Measurements from ENCODE around the gene LMO1.

LMO1 gene

DNA sequence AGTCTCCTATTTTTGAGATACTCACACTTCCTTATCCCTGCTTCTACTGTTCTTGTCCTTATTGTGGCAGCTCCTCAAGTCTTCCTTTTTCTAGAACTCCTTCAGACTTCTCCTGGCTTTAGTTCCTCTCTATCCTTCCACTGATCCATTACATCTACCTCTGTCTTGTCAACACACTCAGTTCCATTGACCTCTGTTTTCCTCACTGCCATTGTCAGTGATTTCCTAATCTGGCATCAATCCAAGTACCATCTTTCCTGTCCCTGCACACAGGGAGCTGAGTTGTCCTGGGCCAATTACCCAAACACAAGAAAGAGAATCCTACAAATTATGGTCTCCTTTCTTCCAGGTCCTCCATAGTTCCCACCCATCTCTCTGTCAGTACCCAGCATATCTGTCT lies 66.9 kb downstream of the LMO1 start:
- DNase-seq (ENCODE audit: insufficient read length, low spot score) = no peak
- TF ChIP-seq POLR2A (IDR thresholded peaks at IDR 0.05; ENCODE audit: low read depth, low read length) = no peak
- FAIRE-seq = no peak

DNA sequence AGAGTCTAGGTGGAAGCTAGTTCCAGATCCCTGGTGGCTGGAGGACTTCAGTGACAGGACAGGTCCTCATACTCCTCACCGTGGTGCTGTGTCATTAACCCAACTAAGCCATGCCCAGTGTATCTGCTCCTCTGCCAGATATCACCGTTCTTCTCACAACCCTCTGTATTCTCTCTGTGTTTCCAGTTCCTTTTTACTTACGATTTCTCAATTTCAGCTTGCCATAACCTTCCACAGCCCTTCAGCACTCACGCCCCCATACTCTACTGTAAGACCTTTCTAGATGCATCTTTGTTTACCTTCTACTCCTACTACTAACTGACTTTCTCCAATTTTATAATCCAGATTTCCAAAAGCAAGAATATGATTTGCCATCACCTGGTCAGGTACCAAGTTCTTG lies 68.7 kb downstream of the LMO1 start:
- no peak for TF ChIP-seq POLR2A (IDR thresholded peaks at IDR 0.05; ENCODE audit: low read depth, low read length)
- no peak for FAIRE-seq

DNA sequence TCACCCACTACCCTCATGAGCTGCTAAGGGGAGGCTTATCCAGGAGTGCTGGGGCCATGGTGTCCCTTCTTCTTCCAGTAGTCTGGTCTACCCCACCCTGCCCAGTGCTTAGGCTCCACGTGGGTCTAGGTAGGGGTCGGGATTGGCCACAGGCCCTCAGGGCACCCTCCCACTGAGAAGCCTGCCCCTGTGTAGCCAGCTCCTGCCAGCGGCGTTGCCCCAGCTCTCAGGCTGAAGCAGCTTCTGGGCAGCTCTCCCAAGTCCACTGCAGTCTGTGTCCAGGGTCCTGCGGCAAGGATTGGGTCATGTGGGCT lies 70.8 kb downstream of the LMO1 start:
- TF ChIP-seq POLR2A (IDR thresholded peaks at IDR 0.05; ENCODE audit: low read depth, low read length) = no peak
- FAIRE-seq = no peak
- DNase-seq (ENCODE audit: insufficient read length, low spot score) = no peak

More for the DNA sequence above, 68.7 kb downstream of the LMO1 start:
- no peak for DNase-seq (ENCODE audit: insufficient read length, low spot score)

DNA sequence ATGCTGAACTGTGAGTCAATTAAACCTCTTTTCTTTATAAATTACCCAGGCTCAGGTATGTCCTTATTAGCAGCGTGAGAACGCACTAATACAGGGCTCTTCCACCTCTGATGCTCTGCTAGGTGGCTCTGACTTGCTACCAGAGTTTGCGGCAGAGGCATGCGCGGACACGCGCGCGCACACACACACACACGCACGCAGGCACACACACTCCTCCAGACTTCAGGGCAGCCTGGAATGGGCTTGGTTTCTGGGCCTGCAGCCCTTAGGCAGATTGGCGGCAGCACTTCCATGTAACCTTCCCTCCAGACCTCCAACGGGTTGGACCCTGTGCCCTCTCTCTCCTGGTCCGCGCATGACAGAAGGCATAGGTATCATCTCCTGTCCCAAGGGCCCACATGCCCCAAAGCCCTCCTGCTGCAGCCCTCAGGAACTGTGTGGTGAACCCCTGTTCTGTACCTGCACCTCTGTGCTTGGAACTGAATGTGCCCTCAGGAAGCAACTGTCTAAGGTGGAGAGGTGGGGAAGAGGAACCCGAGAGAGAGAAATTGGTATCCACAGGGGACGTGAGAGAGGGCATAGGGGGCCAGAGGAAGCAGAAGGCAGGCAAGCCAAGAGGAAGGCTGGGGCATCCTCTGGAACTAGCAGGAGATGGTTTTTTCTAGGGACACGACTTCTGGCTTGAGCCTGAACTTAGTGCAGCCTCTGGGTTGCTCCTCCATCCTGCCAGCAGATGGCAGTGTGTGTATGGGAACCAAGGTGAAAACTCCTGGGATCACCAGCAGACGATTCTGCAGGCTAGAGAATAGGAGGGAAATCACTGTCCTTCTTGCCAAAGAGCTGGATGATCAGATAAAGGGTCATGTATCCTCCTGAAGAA lies 71.4 kb downstream of the LMO1 start:
- DNase-seq (ENCODE audit: insufficient read length, low spot score) = peak; percentile 80
- TF ChIP-seq POLR2A (IDR thresholded peaks at IDR 0.05; ENCODE audit: low read depth, low read length) = no peak
- FAIRE-seq = peak; percentile 81

DNA sequence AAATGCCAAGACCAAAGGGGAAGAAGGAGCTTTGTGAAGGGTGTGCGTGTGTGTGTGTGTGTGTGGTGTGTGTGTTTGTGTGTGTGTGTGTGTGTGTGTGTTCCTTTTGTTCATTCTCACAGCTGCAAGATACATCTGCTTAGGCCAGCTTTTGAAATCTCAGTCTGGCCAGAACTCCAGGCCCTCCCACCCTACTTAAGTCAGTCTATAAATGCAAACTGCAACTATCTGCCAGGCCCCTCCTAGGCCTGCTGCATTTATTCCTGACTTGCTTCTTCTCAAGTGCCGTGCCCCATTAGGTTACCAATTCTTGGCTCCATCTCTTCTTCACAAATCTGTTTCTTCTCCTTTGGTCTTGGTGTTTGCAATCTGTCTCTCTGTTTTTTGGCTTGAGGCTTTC lies 73.2 kb downstream of the LMO1 start:
- no peak for TF ChIP-seq POLR2A (IDR thresholded peaks at IDR 0.05; ENCODE audit: low read depth, low read length)
- FAIRE-seq = no peak
- DNase-seq (ENCODE audit: insufficient read length, low spot score) = no peak

DNA sequence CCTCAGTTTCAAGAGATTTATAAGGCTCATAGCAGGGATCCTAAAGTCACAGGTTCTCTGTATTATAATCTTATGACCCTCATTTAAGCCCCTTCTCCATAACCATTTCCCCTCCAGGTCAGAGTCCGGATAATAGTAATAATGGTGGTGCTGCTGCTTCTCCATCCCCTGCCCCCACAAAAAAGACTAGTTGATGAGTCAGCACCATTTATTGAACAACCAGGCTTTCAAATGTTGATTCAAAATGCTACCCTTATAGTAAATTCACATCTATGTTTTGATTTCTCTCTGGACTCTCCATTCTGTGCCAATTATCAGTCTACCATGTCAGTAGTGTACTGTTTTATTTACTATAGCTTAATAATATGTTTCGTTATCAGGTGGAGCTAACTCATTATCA lies 77.2 kb downstream of the LMO1 start:
- no peak for TF ChIP-seq POLR2A (IDR thresholded peaks at IDR 0.05; ENCODE audit: low read depth, low read length)
- DNase-seq (ENCODE audit: insufficient read length, low spot score) = no peak
- FAIRE-seq = no peak

DNA sequence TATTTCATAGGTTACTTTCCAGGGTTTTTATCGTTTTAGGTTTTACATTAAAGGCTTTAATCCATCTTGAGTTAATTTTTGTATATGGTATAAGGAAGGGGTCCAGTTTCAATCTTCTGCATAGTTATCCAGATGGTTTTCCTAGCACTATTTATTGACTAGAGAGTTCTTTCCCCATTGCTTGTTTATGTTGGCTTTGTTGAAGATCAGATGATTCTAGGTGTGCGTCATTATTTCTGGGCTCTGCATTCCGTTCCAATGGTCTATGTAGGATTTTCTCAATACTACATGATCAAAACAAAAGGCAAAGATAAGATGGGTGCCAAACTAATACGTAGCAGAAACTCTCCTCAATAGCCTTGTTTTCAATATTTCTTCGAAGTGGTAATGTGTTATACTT lies 80.6 kb downstream of the LMO1 start:
- FAIRE-seq = peak; percentile 55
- DNase-seq (ENCODE audit: insufficient read length, low spot score) = no peak
- TF ChIP-seq POLR2A (IDR thresholded peaks at IDR 0.05; ENCODE audit: low read depth, low read length) = no peak

DNA sequence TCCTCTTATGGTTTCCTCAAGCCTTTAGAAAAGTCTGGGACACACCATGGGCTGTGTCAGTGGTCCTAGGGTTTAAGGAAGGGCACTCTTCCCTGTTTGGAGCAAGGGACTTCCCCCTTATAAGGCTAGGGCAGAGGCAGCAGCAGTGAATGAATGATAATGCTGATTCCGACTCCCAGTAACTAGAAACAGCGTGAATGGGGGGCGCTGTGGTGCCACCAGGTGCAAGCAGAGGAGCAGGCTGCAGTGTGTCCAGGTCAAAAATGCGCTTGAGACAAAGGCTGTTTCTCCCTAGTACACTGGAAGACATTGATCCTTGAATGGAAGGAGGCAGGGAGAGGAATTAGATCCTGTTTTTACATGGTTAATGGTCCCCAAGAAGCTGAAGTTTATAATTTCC lies 83.2 kb downstream of the LMO1 start:
- FAIRE-seq (no peak), DNase-seq (ENCODE audit: insufficient read length, low spot score) (no peak)
- TF ChIP-seq POLR2A (IDR thresholded peaks at IDR 0.05; ENCODE audit: low read depth, low read length) = no peak

DNA sequence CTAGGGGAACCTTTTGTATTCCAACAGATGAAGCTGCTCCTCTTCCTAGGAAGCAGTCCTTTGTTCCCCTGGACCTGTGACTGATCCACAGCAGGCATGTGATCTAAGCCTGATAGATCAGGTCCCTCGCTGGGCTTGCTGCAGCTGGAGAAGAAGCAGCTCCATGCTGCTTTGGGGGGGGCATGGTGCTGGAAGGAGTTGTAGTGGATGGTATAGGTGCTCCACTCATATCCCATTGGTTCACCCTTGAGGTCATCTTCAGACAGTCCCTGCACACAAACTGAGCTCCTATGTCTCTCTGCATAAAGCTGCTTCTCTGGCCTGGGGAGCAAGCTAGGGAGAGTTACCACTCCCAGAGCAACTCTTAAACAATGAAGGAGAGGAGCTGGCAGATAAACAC lies 85.4 kb downstream of the LMO1 start:
- TF ChIP-seq POLR2A (IDR thresholded peaks at IDR 0.05; ENCODE audit: low read depth, low read length) = no peak
- DNase-seq (ENCODE audit: insufficient read length, low spot score) (no peak), FAIRE-seq (no peak)

DNA sequence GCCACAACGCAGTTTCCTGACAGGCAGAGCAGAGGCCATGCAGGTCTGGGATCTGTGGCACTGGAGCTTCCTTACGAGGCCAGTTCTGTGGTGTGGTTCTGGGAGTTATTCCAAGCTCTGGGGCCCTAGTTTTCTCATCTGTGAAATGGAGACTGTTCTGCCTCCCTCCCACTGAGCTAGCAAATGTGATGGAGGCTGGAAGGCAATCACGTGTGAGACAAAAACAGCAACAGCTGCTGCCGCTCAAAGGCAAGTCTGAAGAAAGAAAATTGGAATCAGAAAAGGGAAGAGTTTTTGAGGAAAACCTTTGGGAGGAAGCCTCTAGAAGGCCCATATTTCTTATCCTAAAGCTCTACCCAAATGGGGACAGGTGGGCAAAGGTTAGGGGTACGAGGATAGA lies 86.5 kb downstream of the LMO1 start:
- DNase-seq (ENCODE audit: insufficient read length, low spot score) (no peak), FAIRE-seq (no peak)
- no peak for TF ChIP-seq POLR2A (IDR thresholded peaks at IDR 0.05; ENCODE audit: low read depth, low read length)
